GM18870 (cell line): ENCODE results near the gene ARSG.

Source experiments
- ATAC-seq: cut with Tn5 transposase; IDR thresholded peaks from one replicate; pipeline ENCODE4 v1.9.1; 2021; ENCODE audit warnings: moderate library complexity; ENCODE audit not compliant: unreplicated experiment

Gene ARSG

GRCh38 chr17:68424203-68424602 is 132.9 kb downstream of the ARSG start:
- ATAC-seq = no peak

DNA sequence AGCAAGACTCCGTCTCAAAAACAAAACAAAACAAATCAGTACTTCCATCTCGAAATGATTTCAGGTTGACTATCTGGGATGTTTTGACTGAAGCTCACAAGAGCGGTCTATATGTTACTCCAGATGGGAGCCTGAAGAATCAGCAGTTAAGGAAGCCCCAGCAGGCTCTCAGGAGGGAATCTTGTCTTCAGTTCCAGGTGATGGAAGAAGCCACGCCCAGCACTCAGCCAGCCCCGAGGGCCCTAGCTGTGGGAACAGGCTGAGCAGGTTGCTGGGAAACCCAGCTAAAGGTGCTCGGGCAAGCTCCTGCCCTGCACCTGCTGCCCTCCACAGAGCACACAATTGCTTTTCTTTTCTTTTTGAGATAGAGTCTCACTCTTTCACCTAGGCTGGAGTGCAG is 133.6 kb downstream of the ARSG start:
- ATAC-seq = no peak

DNA sequence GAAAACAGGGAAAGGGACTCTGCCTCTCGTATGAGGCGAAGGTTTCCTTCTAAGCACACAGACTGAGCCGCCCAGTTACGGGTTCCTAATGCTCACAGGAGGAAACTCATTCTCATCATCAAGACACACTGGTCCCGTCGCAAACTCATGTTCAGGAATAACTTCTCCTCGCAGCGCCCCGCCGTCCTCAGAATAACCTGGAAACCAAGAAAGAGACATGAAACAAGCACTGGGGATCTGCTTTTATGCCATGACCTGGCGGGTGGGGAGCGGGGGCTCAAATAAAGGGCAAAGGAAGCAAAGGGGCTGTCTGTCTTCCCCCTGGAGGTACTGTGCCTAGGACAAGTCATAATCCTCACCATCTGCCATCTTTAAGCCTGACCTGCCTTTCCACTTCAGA is 134.7 kb downstream of the ARSG start:
- no peak for ATAC-seq

DNA sequence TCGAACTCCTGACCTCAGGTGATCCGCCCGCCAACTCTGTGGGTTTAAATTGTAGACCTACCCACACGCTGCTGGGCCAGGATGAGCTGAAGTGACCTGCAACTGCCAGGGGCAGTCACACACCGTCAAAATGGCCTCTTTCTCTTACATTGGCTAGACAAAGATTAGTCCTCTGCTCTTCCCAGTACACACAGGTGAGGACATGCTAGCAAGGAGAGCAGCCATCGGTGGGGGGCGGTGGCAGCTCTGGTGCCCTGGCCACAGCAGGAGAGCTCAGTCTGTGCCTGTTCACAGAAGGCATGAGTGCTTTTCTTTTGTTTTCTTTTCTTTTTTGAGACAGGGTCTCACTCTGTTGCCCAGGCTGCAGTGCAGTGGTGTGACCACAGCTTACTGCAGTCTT is 136.3 kb downstream of the ARSG start:
- no peak for ATAC-seq

DNA sequence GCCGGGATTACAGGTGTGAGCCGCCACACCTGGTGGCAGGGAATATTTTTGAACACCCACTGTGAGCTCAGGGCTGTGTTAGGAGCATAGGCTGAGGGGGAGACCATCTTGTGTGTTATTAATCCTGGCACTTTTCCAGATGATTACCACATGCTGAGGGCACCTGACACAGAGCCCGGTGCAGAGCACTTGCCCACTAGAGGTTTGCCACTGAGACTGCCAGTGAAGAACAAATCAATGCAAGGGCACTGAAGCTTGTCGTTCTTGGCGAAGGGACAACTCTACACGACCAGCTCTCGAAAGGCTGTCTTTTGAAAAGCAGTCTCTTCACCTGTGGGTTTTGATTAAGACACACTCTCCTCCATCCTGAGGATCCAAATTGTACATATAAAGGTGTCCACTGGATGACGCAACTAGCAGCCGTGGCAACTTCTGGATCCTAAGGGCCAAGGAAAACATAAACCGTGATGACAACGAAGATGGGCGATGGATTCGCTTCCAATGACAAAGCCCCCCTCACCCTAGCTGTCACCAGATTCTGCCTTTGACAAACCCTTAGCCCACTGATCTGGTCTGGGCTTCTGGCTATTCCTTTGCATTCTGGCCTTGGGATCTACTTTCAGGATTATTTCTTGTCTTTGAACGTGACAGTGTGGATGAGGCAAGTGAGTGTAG is 137.3 kb downstream of the ARSG start:
- ATAC-seq = no peak

DNA sequence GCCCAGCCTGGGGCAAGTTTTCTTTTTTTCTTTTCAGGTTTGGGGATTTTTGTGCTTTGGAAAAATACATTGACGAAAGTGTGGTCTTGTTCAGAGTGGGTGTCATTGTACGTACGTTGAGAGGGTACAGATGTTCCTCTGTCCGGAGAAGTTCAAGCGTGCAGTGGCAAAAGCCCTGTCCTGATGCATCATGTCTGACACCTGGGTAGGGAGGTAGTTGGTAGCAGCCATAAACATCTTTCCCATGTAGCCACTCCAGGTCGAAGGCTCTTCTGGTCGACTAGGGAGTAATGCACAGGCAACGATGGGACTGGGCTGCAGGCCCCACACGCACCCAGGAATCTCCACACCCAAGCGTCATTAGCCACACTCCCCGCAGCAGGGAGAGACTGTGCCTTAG is 138.6 kb downstream of the ARSG start:
- no peak for ATAC-seq

- no peak for ATAC-seq
These were observed 139.8 kb downstream of the ARSG start for GRCh38 chr17:68431045-68431608.

GRCh38 chr17:68431661-68432071 is 140.4 kb downstream of the ARSG start:
- ATAC-seq = no peak

DNA sequence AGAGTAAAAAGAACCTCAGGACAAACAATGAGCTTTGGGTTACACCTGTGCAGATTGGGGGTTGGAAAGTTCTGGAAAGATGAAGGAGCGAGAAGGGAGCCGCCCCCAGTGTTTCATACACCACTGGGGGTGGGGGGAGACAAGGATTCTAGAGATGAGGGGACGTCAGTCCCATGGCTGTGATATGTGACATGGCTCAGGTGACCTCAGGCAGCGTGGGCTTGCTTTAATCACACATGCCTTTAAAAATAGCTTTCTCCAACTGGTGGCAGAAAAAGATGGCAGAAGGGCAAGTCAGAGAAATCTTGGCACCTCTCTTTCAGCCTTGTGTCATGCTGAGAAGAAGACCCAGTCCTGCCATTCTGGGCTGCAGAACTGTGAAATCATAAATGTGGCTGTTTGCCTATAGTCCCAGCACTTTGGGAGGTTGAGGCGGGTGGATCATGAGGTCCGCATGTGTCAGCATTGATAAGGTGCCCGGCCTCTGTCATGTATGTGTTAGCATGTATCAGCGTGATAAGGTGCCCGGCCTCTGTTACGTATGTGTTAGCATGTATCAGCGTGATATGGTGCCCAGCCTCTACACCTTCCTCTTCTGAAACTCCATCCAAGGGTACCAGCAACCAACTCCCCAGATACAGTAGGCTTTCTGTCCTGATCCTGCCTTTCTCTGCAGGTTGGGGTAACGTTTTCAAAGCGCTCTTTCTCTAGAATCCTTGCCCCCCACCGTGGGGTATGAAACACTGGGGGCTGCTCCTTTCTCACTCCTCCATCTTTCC is 141.0 kb downstream of the ARSG start:
- no peak for ATAC-seq

- ATAC-seq = no peak
These were observed 141.9 kb downstream of the ARSG start for GRCh38 chr17:68433211-68433610.

- no peak for ATAC-seq
These were observed 142.7 kb downstream of the ARSG start for GRCh38 chr17:68433911-68434508.

DNA sequence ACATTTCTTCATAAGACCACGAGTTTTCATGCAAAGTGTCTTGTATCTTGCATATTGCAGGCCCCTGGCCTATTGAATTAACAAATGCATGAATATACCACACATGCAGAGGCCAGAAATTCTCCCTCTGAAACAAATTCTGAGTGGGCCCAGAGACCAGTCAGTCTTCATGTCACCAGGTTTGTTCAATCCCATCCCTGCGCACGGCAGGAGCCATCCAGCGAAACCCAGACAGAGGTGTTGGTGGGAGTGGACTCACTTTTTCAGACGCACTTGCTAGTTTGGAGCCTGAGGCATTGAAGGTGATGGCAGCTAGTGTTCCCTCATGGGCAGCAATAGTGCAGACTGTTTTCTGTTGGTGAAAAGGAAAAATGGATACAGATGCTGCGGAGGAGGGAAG is 144.1 kb downstream of the ARSG start:
- no peak for ATAC-seq

- no peak for ATAC-seq
These were observed 144.9 kb downstream of the ARSG start for GRCh38 chr17:68435876-68436842.

DNA sequence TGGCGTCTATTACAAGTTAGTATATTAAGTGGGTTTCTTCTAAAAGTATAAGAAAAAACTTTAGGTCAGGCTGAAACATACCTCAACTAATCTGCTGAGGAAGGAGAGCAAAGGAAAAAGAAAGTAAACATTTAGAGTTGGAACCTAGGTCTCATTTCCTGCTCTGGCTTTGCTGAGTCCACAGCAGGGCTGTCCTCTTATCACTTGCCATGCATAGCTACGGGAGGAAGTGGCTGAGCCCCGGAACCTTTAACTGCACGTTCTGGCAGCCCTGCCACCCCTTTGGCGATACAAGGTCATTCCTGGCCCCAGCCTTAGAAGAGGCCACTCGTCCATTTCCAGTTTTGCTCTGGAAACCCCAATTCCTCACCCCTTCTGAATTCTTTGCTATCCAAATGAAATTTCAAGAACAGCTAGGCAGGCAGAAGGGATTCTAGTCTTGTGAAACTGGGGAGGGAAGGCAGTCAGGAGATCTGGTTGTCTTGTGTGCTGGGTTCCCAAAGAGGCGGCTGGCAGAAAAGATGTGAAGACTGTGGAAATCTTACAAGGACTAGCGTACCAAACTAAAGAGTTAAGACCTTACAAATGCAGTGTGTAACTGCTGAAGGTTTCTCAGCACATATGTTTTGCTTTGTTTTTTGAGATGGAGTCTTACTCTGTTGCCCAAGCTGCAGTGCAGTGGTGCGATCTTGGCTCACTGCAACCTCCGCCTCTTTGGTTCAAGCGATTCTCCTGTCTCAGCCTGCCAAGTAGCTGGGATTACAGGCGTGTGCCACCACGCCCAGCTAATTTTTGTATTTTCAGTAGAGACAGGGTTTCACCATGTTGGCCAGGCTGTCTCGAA is 146.9 kb downstream of the ARSG start:
- ATAC-seq = peak; percentile 59

DNA sequence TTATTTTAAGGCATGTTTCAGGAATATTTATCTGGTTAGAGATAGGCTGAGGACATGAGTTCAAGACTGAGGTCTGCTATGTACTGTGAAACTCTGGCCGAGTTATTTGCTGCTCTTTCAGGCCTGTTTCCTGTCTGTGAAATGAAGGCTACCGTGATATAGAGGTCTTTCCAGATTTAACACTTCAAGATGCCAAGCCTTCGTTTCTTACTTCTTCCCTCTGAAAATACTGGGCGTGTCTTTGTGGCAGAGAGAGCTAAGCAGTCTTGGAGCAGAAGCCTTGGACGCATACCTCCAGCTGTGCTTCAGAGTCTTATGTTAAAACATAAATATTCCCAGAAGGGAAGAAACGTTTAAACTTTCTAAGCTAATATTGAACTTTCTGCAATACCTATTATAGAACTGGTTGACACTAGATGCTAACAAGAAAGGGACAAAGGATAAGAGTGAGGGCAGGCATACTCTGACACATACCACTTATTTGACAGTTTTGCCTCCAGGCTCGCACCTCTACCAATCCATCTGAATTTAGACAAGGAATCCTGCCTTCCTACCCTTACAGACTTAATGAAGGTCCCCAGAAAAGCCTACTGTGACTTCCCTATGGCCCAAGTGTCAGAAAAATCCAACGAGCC is 148.5 kb downstream of the ARSG start:
- no peak for ATAC-seq

DNA sequence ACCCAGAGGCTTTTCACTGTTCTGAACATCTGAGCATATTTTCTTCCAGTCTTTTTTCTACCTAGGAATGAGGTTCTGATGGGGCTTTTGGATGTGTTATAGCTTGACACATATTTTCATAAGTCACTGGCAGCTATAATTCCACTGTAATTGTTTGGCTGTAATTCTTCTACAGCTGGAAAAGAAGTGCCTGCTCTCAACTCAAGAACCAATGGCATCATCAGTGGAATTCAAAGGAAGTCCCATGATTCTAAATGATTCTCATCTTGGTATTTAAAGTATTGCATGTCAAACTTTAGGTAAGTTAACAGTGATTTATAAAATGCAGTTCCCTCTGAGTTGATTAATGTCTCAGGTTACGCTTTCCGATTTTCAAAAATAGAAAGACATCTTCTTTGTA is 149.2 kb downstream of the ARSG start:
- no peak for ATAC-seq

DNA sequence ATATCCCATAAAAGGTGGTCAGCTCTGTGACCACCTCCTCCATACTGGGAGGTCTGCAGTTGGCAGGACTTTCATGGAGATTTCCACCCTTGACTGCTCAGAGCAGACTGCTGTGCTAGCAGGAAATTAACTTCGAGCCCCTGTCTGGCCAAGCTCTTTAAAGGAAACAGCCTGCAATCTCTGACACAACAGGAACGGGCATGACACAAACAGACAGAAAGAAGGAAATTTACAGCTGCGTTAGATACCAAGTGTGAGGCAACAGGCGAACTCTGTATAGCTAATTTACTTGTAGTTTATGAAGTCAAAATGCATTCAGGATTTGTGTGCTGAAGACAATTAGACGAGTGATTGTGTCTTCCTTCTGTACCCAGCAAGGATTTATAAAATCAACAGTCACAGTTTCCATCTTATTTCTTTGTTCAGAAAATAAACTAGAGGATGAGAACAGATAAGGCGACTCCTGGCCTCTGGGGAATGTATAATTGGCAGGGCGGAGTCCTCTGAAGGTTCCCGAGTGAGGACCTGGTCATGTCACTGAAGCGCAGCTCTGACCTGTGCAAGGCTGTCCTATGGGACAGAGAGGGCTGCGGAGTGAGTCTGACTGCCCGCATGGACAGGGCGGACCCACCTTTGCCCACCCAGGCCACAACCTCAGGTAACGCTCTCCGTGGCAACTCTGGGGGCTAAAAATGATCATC is 149.9 kb downstream of the ARSG start:
- no peak for ATAC-seq

- ATAC-seq = no peak
These were observed 152.7 kb downstream of the ARSG start for GRCh38 chr17:68443972-68444464.

- ATAC-seq = no peak
These were observed 154.4 kb downstream of the ARSG start for GRCh38 chr17:68445671-68446070.
